Measurements from ENCODE around the gene LILRB3.
"Not testable (repeated sequence)": the region's sequence is repeated elsewhere in the genome, so short reads cannot be mapped to it uniquely, and the experiment has no call there.

Gene LILRB3

GRCh38 chr19:54252243-54252642 lies 29.4 kb upstream of the LILRB3 start:
- no peak overlapping the region for H3K4me3 ChIP-seq (ENCODE audit: low read depth, low read length)
- no peak for DNase-seq (ENCODE audit: low read depth)
- TF ChIP-seq CTCF (IDR thresholded peaks at IDR 0.05; ENCODE audit: low read depth, low read length, missing control alignments), result no peak

- no peak for DNase-seq (ENCODE audit: low read depth)
- no peak for TF ChIP-seq CTCF (IDR thresholded peaks at IDR 0.05; ENCODE audit: low read depth, low read length, missing control alignments)
- H3K4me3 ChIP-seq (ENCODE audit: low read depth, low read length), result no peak overlapping the region
Observed at GRCh38 chr19:54248016-54248601, 25.3 kb upstream of the LILRB3 start.

- no peak overlapping the region for H3K4me3 ChIP-seq (ENCODE audit: low read depth, low read length)
- no peak for DNase-seq (ENCODE audit: low read depth)
- no peak for TF ChIP-seq CTCF (IDR thresholded peaks at IDR 0.05; ENCODE audit: low read depth, low read length, missing control alignments)
Observed at GRCh38 chr19:54247106-54247930, 24.5 kb upstream of the LILRB3 start.

GRCh38 chr19:54245936-54246335 lies 23.1 kb upstream of the LILRB3 start:
- H3K4me3 ChIP-seq (ENCODE audit: low read depth, low read length), result no peak overlapping the region
- no peak for TF ChIP-seq CTCF (IDR thresholded peaks at IDR 0.05; ENCODE audit: low read depth, low read length, missing control alignments)
- DNase-seq (ENCODE audit: low read depth), result no peak

GRCh38 chr19:54243809-54244208 lies 21.0 kb upstream of the LILRB3 start:
- not testable (repeated sequence) for H3K4me3 ChIP-seq (ENCODE audit: low read depth, low read length); DNase-seq (ENCODE audit: low read depth)

GRCh38 chr19:54242646-54243045 lies 19.8 kb upstream of the LILRB3 start, which contains the start of gene LILRA6:
LILRA6 (minus strand) TSS chr19:54242790.
- DNase-seq (ENCODE audit: low read depth); H3K4me3 ChIP-seq (ENCODE audit: low read depth, low read length): not testable (repeated sequence)

- H3K4me3 ChIP-seq (ENCODE audit: low read depth, low read length); DNase-seq (ENCODE audit: low read depth): not testable (repeated sequence)
Observed at GRCh38 chr19:54242234-54242633, 19.4 kb upstream of the LILRB3 start.

- not testable (repeated sequence) for DNase-seq (ENCODE audit: low read depth)
Observed at GRCh38 chr19:54240372-54241336, 17.8 kb upstream of the LILRB3 start.

GRCh38 chr19:54239491-54240371 lies 16.9 kb upstream of the LILRB3 start:
- H3K4me3 ChIP-seq (ENCODE audit: low read depth, low read length); DNase-seq (ENCODE audit: low read depth): not testable (repeated sequence)

More at GRCh38 chr19:54240372-54241336, 17.8 kb upstream of the LILRB3 start:
- H3K4me3 ChIP-seq (ENCODE audit: low read depth, low read length), result not testable (repeated sequence)
